ENCODE data around the gene CACNG3.

Gene CACNG3

DNA sequence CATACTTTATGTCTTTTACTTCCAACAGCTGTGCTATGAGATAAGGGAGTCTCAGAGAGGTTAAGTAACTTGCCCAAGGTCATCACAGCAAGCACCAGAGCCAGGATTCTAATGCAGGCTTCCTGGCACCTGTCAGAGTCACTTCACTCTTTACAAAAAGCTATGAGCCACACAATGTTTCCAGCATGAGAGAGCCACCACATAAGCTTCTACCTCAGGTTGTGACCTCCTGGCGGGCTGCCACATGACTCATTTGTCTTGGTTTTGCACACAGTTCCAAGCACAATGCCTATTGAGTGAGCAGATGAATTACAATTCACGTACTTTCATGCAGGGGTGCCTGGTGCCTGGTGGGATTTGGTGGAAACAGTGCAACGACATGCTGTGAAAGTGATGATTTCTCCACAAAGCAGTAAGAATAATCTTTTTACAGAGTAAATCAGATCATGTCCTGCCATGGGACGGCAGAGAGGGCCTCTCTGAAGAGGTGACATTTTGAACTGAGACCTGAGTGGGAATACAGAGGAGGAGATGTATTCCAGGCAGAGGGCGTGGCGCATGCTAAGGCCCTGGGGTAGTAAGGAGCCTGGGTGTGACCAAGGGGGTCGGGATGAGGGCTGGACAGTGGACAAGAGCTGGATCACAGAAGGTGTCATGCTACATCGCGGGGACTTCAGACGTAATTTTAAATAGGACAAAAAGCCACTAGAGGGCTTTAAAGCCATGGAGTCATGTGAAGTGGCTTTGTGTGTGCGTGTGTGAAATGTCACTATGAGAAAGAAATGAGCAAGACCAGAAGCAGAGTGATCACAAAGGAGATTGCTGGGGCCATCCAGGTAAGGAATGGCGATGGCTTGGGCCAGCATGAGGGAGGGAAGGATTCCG lies 53.4 kb downstream of the CACNG3 start:
- no peak overlapping the region for H3K4me2 ChIP-seq (ENCODE audit: low read depth, low read length, poor library complexity, severe bottlenecking)
- H3K4me3 ChIP-seq (ENCODE audit: low read length, poor library complexity, severe bottlenecking) = no peak overlapping the region
- no peak overlapping the region for H3K9ac ChIP-seq (ENCODE audit: low read depth, low read length, poor library complexity, severe bottlenecking)
- TF ChIP-seq EZH2phosphoT487 (IDR thresholded peaks at IDR 0.05; ENCODE audit: borderline replicate concordance) (no peak), CTCF (conservative IDR thresholded peaks at IDR 0.05; ENCODE audit: low read length) (0 out of 2 replicates have a peak, but pooled peaks have one; percentile 13)
- H2AFZ ChIP-seq (ENCODE audit: low read length) = no peak overlapping the region
- no peaks in the 10 kb centered on the region for H3K9me2 ChIP-seq (replicated peaks; ENCODE audit: low read depth, low read length)
- H3K4me1 ChIP-seq (ENCODE audit: insufficient read depth, low read length, poor library complexity, severe bottlenecking) = no peaks in the 10 kb centered on the region
- no peaks in the 10 kb centered on the region for H4K20me1 ChIP-seq (ENCODE audit: insufficient read depth, low read length, poor library complexity, severe bottlenecking)
- H3K27me3 ChIP-seq (ENCODE audit: insufficient read depth, low read length, poor library complexity, severe bottlenecking) = no peaks in the 10 kb centered on the region
- H3K36me3 ChIP-seq (ENCODE audit: insufficient read depth, low read length) = no peaks in the 10 kb centered on the region
- H3K9me3 ChIP-seq (ENCODE audit: insufficient read depth, low read depth, low read length) = no peaks in the 10 kb centered on the region
- H3K79me2 ChIP-seq (ENCODE audit: insufficient read depth, low read length) = no peaks in the 10 kb centered on the region
- H3F3A ChIP-seq (ENCODE audit: low read depth) = no peaks in the 10 kb centered on the region

GRCh38 chr16:24315343-24315742 lies 59.2 kb downstream of the CACNG3 start:
- TF ChIP-seq CTCF (conservative IDR thresholded peaks at IDR 0.05; ENCODE audit: low read length) (no peak), EZH2phosphoT487 (IDR thresholded peaks at IDR 0.05; ENCODE audit: borderline replicate concordance) (no peak)
- Histone ChIP-seq H3K79me2 (ENCODE audit: insufficient read depth, low read length) (no peaks in the 10 kb centered on the region), H3K36me3 (ENCODE audit: insufficient read depth, low read length) (no peaks in the 10 kb centered on the region), H3K4me1 (ENCODE audit: insufficient read depth, low read length, poor library complexity, severe bottlenecking) (no peaks in the 10 kb centered on the region), H3F3A (ENCODE audit: low read depth) (no peaks in the 10 kb centered on the region), H3K9me2 (replicated peaks; ENCODE audit: low read depth, low read length) (no peaks in the 10 kb centered on the region), H3K27me3 (ENCODE audit: insufficient read depth, low read length, poor library complexity, severe bottlenecking) (no peaks in the 10 kb centered on the region), H2AFZ (ENCODE audit: low read length) (no peak overlapping the region), H3K9me3 (ENCODE audit: insufficient read depth, low read depth, low read length) (no peaks in the 10 kb centered on the region), H3K4me2 (ENCODE audit: low read depth, low read length, poor library complexity, severe bottlenecking) (no peak overlapping the region), H3K4me3 (ENCODE audit: low read length, poor library complexity, severe bottlenecking) (no peak overlapping the region), H4K20me1 (ENCODE audit: insufficient read depth, low read length, poor library complexity, severe bottlenecking) (no peaks in the 10 kb centered on the region), H3K9ac (ENCODE audit: low read depth, low read length, poor library complexity, severe bottlenecking) (no peak overlapping the region)

GRCh38 chr16:24318680-24319079 lies 62.5 kb downstream of the CACNG3 start:
- no peaks in the 10 kb centered on the region for H3F3A ChIP-seq (ENCODE audit: low read depth)
- H3K27me3 ChIP-seq (ENCODE audit: insufficient read depth, low read length, poor library complexity, severe bottlenecking) = no peaks in the 10 kb centered on the region
- H3K9me3 ChIP-seq (ENCODE audit: insufficient read depth, low read depth, low read length) = no peaks in the 10 kb centered on the region
- H3K4me3 ChIP-seq (ENCODE audit: low read length, poor library complexity, severe bottlenecking) = no peak overlapping the region
- no peaks in the 10 kb centered on the region for H3K79me2 ChIP-seq (ENCODE audit: insufficient read depth, low read length)
- H3K9me2 ChIP-seq (replicated peaks; ENCODE audit: low read depth, low read length) = no peaks in the 10 kb centered on the region
- H3K4me2 ChIP-seq (ENCODE audit: low read depth, low read length, poor library complexity, severe bottlenecking) = no peak overlapping the region
- TF ChIP-seq EZH2phosphoT487 (IDR thresholded peaks at IDR 0.05; ENCODE audit: borderline replicate concordance) (no peak), CTCF (conservative IDR thresholded peaks at IDR 0.05; ENCODE audit: low read length) (no peak)
- H3K4me1 ChIP-seq (ENCODE audit: insufficient read depth, low read length, poor library complexity, severe bottlenecking) = no peaks in the 10 kb centered on the region
- H3K9ac ChIP-seq (ENCODE audit: low read depth, low read length, poor library complexity, severe bottlenecking) = no peak overlapping the region
- no peaks in the 10 kb centered on the region for H3K36me3 ChIP-seq (ENCODE audit: insufficient read depth, low read length)
- no peak overlapping the region for H2AFZ ChIP-seq (ENCODE audit: low read length)
- H4K20me1 ChIP-seq (ENCODE audit: insufficient read depth, low read length, poor library complexity, severe bottlenecking) = no peaks in the 10 kb centered on the region
